GM21825 (cell line): ENCODE results near the gene CCL3.
A peak's percentile ranks its signal among the peaks of the same experiment; 100 is the strongest.
"Not testable (repeated sequence)": the region's sequence is repeated elsewhere in the genome, so short reads cannot be mapped to it uniquely, and the experiment has no call there.

Source experiments
- ATAC-seq: cut with Tn5 transposase; IDR thresholded peaks from one replicate; pipeline ENCODE4 v1.9.1; 2021; ENCODE audit warnings: mild to moderate bottlenecking, moderate library complexity; ENCODE audit not compliant: unreplicated experiment

CCL3 gene

GRCh38 chr17:36087897-36088572 is 1.9 kb downstream of the CCL3 start:
- ATAC-seq, result not testable (repeated sequence)

GRCh38 chr17:36087471-36087870 is 2.5 kb downstream of the CCL3 start:
- not testable (repeated sequence) for ATAC-seq

- no peak for ATAC-seq
Measured at GRCh38 chr17:36086791-36087190, 3.2 kb downstream of the CCL3 start.

GRCh38 chr17:36085765-36086164 is 4.2 kb downstream of the CCL3 start:
- ATAC-seq, result no peak

DNA sequence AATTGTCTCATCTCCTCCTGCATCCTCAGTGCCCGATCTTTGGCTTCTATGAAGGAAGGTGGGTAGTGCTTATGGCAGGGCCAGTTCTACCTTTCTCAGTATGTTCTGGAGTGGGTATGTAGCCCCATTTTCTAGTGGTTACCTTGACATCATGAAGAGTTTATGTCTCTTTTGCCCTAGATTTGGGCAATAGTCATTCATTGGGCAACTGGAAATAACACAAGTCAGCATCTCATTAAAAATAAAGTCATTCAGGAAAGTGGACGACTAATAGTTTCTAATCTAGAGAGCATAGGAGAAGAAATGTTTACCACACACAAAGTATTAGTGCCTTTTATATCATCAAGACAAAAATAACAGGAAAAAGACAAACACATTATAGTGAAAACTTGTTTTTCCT is 6.3 kb downstream of the CCL3 start:
- not testable (repeated sequence) for ATAC-seq

DNA sequence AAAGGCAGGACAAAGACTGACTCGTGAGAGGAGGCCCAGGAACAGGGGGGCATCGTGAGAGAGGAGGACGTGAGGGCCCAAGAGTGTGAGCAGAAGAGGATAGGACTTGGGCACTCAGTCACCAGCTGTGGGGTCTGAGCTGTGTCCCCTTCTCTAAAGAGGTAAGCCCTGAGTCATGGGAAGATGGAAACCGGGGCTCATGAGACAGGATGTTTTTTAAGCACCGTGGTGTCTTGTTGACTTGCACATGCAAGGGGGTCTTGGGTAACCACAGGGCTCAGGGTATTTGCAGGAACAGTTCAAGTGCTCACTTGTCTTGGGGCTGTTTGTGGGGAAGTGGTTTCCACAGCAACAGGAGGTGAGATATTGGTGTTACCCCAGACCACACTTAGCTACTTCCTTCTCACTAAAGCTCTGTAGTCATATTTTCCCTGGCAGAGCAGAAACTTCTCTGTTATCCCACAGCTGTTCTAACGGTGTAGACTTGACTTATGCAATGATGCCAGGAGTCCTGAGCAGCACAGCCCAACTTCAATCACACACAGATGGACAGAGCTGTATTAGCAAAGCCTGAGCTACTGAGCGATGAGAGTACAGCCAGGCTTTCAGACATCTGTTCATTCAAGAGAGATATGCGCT is 7.3 kb downstream of the CCL3 start:
- peak; percentile 44 for ATAC-seq

- peak; percentile 24 for ATAC-seq
Measured at GRCh38 chr17:36081681-36082471, 8.1 kb downstream of the CCL3 start.

DNA sequence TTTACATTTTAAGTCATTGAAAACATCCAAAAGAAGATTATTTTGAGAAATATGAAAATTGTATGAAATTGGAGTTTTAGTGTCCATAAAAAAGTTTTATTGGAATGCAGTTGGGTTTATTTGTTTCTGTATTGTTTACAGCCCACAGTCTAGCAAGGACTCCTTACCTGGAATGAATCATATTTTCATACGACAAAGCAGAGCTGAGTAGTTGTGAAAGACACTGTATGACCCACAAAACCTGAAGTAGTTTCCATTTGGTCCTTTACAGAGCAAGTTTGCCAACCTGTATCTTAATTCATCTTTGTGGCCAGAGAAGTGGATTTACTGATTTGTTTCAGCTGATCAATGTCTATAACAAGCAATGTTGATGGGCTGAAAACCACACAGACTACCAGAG is 15.6 kb downstream of the CCL3 start:
- ATAC-seq, result no peak

DNA sequence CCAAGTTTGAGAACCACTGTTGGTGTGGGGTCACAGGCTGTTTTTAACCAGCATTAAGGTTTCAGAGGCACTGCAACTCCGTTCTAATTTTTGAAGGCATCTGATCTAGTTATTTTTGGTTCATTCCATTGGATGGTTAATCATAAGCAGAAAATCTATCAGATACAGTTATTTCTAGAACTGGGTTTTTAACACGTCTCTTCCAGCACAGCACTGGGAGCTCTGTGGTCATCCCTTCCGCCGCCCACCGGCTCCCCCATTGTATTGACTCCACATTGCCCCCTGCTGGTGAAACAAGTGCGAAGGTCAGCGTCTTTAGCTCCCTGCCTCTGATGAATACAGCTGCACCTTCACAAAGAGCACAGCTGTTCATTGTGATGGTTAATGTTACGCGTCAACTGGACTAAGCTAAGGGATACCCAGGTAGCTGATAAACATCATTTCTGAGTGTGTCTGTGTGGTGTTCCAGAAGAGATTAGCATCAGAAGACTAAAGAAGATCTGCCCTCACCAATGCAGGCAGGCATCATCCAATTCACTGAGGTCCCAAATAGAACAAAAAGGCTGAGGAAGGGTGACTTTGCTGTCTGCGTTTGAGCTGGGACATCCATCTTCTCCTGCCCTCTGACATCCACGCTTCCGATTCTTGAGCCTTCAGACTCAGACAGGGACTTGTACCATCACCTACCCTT is 17.4 kb downstream of the CCL3 start:
- ATAC-seq, result no peak

- ATAC-seq, result no peak
Measured at GRCh38 chr17:36071751-36072150, 18.2 kb downstream of the CCL3 start.

- no peak for ATAC-seq
Measured at GRCh38 chr17:36070427-36070826, 19.5 kb downstream of the CCL3 start.

GRCh38 chr17:36069136-36069535 is 20.8 kb downstream of the CCL3 start:
- no peak for ATAC-seq

DNA sequence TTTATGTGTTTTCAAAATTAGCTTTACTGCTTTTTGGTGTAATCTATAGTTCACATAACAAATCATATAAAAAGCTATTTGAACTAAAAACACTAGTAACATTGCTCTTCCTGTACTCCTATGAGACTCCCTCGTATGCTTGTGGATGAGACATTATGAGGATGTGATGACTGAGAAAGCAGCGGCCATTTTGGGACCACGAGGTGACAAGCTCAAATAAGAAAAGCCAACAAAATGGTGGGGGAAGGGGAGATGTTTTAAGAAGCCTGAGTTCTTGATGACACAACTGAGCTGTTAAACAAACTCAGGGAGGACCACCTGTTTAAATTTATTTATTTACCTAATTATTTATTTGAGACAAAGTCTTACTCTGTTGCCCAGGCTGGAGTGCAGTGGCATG is 21.4 kb downstream of the CCL3 start:
- ATAC-seq, result no peak

GRCh38 chr17:36066365-36066985 is 23.5 kb downstream of the CCL3 start:
- no peak for ATAC-seq

DNA sequence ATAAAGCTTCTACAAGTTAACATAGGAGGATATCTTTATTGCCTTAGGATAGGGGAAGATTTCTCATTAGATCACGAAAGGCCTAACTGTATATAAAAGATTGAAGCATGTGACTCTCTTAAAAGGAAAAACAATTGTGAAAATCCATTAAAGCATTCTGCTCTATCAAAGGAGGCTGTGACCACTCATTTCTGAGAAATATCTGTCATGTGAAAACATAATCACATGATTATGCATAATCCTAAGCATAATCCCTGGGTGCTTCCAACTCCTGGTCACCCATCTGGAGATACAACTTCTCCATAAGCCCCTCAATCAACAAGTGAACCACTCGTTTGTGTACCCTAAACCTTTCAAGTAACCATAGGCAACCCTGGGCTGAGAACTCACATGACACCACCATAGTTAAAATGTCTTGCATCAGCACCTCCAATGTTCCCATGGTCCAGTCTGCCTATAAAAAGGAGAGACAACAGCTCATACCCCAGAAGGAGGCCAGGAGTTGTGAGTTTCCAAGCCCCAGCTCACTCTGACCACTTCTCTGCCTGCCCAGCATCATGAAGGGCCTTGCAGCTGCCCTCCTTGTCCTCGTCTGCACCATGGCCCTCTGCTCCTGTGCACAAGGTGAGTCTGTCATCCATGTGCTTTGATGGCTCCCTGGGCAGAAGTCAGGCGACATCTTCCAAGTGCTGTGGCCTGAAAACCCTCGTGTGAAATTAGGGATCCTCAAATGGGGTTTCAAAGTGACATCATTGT is 26.0 kb downstream of the CCL3 start, which contains the start of gene CCL18:
CCL18 (plus strand) TSS at position 487 of the 756 bp plus-strand sequence; CDS start at position 558, 71 bp downstream.
- no peak for ATAC-seq

GRCh38 chr17:36060816-36061215 is 29.1 kb downstream of the CCL3 start:
- no peak for ATAC-seq

DNA sequence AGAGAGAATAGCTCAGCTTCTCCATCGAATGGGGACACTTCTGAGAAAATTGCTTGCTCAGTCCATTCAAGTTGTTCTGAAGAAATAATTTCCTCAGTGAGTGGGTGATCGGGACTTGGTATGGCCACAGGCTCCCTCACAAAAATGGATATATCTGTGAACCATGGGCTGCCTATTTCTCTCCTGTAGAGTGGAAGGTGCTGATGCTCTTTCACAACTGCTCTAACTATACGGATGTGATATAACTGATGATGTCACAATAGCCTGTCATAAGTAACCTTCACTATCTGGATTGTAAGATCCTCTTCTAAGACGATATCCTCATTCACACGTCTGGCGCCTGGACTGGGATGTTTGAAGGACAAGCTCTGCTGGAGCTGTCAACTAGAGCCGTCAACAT is 30.5 kb downstream of the CCL3 start:
- no peak for ATAC-seq

DNA sequence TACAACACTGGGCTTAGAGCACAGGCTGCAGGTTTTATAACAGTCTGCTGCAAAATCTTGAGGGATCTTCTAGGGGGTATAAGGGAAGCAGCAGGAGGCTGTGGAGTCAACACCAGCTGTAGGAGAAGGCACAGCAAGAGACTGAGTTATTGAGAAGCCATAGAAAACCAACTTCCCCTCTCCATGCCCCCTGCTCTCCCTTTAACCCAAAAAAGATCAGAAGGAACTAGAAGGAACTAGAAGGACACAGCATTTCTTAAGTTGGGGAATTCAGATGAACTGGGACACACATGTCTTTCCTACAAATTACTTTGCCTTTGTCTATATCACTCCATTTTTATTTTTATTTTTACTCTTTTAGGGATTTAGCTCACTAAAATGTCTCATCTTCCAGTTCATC is 32.0 kb downstream of the CCL3 start:
- ATAC-seq, result no peak

DNA sequence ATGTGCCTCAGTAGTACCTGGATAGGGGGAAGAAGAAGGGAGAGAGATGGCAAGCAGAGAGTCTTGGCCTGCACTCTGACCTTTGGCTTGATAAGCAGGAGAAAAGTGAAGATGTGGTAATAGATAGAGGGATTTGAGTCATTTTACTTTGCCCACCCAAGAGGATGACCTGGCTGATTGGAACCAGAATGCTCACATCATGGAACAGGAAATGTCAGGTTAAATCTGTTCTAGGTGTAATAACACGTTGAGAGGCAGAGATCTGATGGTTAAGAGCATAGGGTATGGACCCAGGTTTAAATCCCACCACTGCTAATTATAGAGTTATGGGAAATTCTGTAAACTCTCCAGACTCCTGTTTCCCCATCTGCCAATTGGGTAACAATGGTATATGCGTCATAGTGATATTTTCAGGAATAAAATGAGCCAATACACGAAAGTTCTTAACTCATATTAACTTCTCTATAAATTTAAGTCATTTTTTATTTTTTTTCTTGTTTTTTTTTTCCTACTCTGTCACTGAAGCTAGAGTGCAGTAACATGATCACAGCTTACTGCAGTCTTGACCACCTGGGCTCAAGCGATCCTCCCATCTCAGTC is 33.9 kb downstream of the CCL3 start:
- ATAC-seq, result no peak

DNA sequence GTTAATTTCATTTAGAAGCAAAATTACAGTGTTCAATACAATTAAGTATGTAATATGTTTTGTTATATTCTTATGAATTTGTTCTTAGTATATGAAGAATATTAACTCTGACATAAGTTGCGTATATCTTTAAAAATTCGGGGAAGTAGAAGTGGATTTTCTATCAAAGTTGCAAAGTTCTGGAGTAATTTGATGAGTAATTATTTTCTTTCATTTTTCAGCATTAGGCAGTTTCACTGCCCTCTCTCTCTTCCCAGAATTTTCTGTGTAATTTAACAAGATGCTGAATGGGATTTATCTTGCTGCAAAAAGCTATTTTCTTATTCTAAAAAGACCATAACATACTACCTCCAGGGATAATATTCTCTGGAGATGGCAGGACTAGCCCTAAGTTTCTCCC is 34.8 kb downstream of the CCL3 start:
- no peak for ATAC-seq
